COLO829 (cell line): Measurements from ENCODE around the gene AICDA.
"Not testable (repeated sequence)": the region's sequence is repeated elsewhere in the genome, so short reads cannot be mapped to it uniquely, and the experiment has no call there.

ENCODE experiments used
- DNase-seq: peaks from one replicate; pipeline ENCODE4 v3.0.0; 2012; ENCODE audit warnings: low spot score

AICDA gene

GRCh38 chr12:8609061-8609570 lies 3.5 kb downstream of the AICDA start:
- peak; percentile 60 for DNase-seq

GRCh38 chr12:8606890-8607289 lies 5.8 kb downstream of the AICDA start:
- DNase-seq = no peak

GRCh38 chr12:8605057-8605456 lies 7.6 kb downstream of the AICDA start:
- no peak for DNase-seq

GRCh38 chr12:8603856-8604255 lies 8.8 kb downstream of the AICDA start:
- DNase-seq = no peak

GRCh38 chr12:8603286-8603685 lies 9.4 kb downstream of the AICDA start:
- DNase-seq = no peak

- DNase-seq = no peak
Observed at GRCh38 chr12:8596561-8596960, 16.1 kb downstream of the AICDA start.

- no peak for DNase-seq
Observed at GRCh38 chr12:8594072-8594471, 18.6 kb downstream of the AICDA start.

GRCh38 chr12:8593246-8593645 lies 19.4 kb downstream of the AICDA start:
- DNase-seq = no peak

- no peak for DNase-seq
Observed at GRCh38 chr12:8590842-8591545, 21.7 kb downstream of the AICDA start.

- no peak for DNase-seq
Observed at GRCh38 chr12:8589679-8590078, 23.0 kb downstream of the AICDA start.

- not testable (repeated sequence) for DNase-seq
Observed at GRCh38 chr12:8584478-8584877, 28.2 kb downstream of the AICDA start.

GRCh38 chr12:8584004-8584403 lies 28.7 kb downstream of the AICDA start:
- DNase-seq = no peak

- no peak for DNase-seq
Observed at GRCh38 chr12:8581098-8581784, 31.4 kb downstream of the AICDA start.

GRCh38 chr12:8577879-8578278 lies 34.8 kb downstream of the AICDA start:
- no peak for DNase-seq

- no peak for DNase-seq
Observed at GRCh38 chr12:8572507-8572906, 40.2 kb downstream of the AICDA start.

GRCh38 chr12:8566525-8566924 lies 46.1 kb downstream of the AICDA start:
- DNase-seq = no peak

GRCh38 chr12:8566052-8566451 lies 46.6 kb downstream of the AICDA start:
- DNase-seq = not testable (repeated sequence)

GRCh38 chr12:8564656-8565055 lies 48.0 kb downstream of the AICDA start:
- DNase-seq = no peak

- DNase-seq = no peak
Observed at GRCh38 chr12:8563356-8563755, 49.3 kb downstream of the AICDA start.

GRCh38 chr12:8562310-8562709 lies 50.3 kb downstream of the AICDA start:
- no peak for DNase-seq

GRCh38 chr12:8561011-8561410 lies 51.6 kb downstream of the AICDA start:
- DNase-seq = no peak

- no peak for DNase-seq
Observed at GRCh38 chr12:8559676-8560075, 53.0 kb downstream of the AICDA start.

GRCh38 chr12:8556531-8557097 lies 56.0 kb downstream of the AICDA start:
- no peak for DNase-seq
